NCI-H2227 treated with DMSO at 0.1 percent for 48 hours (cell line): ENCODE measurements around the gene SERINC1.
A peak's percentile ranks its signal among the peaks of the same experiment; 100 is the strongest.
"Not testable (repeated sequence)": the region's sequence is repeated elsewhere in the genome, so short reads cannot be mapped to it uniquely, and the experiment has no call there.

Source experiments
- DNase-seq: peaks from one replicate; lab custom pipeline; 2025; lab: John Stamatoyannopoulos, UW

SERINC1 gene

DNA sequence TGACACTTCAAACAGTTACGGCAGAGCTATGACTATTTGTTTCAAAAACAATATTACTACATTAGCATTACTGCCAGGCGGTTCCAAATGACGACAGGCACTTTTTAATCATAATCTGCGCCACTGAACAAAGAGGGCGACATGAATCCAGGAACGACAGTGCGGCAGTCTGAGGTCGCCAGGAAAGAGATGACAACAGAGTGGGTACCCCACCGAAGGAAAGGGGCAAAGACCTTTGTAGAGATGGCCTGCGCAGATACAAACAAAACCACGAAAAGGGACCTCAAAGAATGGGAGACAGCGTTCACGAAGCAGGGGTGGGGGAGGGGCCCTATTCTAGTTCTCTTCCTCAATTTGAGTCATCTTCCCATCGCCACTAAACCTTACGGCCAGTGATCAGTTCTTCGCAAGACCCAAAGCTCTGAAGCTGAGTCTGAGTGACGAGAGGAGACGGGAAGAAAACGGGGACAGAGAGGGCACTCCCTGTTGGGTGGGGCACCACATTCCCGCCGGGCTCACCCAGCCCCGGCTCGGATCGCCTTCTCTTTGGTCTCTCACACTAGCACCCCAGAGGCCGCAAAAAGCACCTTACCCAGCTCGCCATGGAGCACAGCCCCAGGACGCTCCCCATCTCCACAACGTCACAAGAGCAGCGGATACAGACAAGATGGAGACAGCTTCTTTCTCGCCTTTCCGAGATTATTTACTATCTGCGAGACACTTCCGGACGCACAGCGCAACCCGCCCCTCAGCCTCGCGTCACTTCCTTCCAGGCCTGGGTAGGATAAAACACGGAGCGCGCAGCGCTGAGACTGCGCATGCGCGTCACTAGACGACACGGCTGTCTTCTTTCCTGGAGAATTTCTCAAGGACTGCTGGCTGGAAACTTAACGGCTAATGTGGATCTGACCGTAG lies at the start of gene SERINC1:
Gene SERINC1, minus strand, starts transcription at position 701 of the 915 bp plus-strand sequence. Its CDS starts 70 bp downstream, at position 631.
- DNase-seq, result peak; percentile 83

DNA sequence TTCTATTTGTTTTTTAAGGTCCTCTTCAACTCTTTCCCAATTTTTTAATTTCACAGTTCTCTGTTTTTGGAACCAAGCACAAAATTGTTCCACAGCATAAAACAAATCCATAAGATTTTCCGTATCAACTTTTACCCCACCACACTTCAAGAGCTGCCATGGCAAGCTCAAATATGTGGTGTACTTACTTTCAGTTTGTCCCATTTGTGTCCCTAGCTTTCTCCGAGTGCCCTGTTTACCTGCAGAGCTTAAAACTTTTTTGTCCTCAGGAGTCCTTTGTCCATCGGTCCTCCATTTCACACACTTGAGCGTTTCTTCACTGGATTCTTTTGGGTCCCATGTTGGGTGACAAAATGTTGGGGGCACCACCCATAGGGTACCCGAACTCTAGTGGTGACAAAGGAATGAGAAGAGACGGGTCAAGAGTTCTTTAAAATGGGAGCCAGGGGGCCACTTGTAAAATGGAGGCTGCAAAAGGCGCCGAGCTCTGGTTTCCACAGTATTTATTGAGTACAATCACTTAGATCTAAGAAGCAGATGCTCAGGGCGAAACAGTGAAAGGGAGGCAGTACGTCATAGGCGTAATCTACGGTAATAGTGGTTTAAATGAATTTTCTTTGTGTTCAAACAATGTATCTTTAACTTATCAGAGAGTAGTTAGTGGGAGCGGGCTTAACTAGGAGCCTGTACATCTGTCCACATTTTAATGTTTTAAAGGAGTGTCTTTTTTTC lies 39.8 kb upstream of the SERINC1 start:
- no peak for DNase-seq

DNA sequence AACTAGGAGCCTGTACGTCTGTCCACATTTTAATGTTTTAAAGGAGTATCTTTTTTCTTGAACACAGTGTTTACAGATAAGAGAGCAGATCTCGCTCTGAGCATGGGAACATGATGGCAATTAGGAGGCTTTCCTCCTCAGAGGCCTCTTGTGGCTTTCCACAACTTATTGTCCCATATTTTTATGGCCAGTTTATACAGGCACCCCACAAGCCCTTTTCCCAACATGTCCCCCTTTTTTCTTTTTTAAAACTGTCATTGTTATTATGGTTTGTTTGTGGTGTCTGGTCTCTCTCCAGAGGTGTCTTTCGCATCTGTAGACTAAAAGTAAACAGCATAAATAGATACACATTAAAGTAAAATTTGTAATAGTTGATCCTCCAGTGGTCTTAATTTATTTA lies 33.6 kb upstream of the SERINC1 start:
- DNase-seq, result not testable (repeated sequence)

DNA sequence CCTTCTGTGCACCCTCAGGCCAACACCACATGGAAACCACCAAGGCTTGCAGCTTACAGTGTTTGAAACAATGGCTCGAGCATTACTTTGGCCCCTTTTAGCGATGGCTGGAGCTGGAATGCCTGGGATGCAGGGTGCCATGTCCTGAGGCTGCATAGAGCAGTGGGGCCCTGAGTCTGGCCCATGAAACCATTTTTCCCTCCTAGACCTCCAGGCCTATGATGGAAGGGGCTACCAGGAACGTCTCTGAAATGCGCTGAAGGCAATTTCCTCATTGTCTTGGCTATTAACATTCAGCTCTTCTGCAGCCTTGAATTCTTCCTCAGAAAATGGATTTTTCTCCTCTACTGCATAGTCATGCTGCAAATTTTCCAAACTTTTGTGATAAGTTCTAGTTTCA lies 29.9 kb upstream of the SERINC1 start:
- DNase-seq, result no peak

DNA sequence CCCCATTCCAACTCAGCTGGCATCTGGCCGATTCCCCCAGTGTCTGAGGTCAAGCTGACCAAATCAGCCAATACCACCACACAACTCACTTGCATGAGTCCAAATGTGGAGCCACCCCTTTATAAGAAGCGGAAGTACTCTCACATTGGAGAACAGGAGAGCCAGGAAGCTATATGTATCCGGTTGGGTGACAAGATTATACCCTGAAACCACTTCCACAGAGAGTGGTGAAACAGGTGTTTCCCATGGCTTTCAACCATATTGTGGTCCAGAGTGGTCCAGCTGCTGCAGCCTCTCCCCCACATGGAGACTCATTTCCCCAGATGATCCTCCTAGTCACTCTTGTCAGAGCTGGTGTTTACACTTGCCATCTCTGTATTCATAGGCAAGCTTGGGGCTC lies 24.0 kb upstream of the SERINC1 start:
- DNase-seq, result no peak

DNA sequence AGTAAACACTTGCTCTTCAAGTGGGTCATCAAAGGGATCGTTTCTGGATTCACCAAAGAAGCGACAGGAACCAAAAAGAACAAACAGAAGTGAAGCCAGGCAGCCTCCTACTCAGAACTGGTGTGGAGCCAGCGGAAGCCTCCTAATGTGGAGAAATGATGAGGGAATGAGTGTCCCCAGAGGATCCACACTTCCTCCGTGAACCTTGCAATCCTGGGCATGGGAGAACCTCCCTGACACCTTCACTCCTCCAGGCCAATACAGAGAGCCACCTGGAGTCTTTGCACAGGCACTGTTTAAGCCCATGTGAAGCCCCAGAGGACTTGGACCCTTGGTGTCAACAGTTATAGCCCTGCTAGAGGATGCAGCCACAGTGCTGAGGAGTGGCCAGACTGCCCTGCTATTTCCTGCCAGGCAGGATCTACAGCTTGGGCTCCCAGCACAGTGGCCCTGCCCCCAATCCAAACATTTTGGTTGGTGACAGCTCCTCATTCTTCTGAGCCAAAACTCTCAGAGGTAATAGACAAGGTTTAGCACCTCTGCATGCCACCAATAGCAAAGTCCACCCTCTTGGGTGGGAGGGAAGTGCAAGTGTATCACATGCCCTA lies 23.2 kb upstream of the SERINC1 start:
- no peak for DNase-seq

DNA sequence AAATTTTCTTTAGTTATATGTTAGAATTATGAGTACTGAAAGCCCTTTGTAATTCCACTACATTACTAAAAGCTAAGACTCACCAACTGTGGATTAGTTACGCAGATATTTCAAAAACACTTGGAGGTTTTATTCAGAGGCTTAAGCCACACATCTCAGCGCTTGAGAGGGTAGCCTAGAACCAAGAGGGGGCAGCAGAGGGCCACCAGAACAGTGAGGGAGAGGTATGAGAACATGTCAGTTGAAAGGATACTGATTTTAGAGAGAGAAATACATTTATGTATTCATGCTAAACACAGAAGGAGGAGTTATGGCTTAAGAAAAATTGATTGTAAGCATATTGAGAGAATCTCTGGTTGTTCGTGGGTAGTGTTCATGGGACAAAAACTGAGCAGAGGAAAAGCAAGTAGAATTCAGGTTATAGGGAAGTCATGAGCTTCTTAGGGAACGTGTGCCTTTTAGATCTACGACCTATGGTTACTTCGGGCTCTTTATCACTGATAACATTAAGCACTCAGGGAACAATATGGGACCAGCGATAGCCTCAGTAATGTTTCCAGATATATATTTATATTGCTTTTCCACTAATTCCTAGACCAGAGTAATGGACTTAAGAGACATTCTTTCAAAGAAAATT lies 20.4 kb upstream of the SERINC1 start:
- DNase-seq, result peak; percentile 58

DNA sequence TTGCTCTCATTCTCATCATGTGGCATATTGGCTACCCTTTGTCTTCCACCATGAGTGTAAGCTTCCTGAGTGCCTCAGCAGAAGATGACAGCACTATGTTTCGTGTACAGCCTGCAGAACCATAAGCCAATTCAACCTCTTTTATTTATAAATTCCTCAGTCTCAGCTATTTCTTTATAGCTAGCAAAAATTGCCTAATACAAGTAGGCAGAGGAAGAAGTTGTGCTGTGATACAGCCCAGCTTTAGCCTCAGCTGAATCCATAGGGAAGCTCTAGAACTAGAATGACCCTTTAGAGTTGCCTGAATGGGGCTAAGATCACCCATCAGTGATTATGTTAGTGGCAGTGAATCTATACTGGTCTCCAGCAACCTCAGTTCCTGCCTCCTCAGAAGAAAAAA lies 19.0 kb upstream of the SERINC1 start:
- no peak for DNase-seq

DNA sequence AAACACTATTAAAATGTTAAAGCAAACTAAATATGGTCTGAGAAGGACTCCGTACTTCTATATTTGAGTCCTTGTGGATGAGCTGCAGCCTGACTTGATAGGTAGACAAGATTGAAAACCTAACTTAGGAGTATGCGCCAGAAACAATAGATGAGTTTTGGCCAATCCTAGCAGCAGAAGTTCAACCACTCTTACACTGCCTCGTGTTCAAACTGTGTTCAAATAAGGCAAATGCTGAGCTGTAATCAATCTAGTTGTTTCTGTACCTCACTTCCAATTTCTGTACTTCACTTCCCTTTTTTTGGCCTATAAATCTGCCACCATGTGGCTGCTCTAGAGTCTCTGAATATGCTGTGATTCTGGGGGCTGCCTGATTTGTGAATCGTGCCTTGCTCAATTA lies 13.2 kb upstream of the SERINC1 start:
- no peak for DNase-seq

DNA sequence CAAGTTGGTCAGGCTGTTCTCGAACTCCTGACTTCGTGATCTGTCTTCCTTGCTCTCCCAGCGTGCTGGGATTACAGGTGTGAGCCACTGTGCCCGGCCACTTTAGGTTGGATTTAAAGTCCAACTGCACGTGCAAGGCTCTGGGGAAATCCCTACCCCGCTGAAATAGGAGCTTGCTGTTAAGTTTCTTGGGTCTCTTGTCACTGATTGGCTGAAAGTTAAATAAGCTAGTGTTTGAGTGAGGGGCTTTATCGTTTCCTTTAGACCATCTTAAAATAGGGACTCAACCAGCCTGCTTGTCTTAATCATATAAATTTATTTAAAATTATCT lies 11.1 kb upstream of the SERINC1 start:
- no peak for DNase-seq

DNA sequence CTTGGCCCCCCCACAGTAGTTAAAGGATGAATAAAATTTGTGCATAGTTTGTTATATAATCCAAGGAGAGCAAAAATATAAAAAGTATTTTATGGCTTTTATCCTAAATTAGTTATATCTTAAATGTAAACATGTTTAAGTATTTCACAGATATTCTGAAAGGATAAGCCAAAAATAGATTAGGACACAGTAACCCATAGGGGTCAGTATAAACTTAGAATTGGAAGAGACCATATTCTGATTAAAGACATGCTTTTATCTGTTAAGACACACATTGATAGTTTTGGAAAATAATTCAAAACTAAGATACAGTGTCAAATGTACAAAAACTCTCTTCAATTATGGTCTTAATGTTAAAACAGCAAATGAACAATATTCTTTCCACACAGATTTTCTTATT lies 4.5 kb upstream of the SERINC1 start:
- DNase-seq, result peak; percentile 4

DNA sequence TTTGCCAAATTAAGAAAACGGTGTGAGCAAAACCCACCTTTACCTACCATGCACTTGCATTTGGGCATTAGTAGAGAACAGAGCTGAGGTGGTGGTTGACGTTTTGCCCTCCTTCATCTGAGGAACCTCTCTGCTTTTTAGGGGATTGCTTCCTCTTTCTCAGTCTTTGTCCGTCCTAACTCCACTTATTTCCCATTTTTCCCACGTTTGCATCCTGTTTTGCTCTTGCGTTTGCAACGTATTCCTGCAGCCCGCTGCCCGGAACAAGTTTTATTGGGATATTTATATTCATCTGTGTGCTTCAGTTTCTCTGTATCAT lies 374 bp upstream of the SERINC1 start:
- DNase-seq, result no peak

DNA sequence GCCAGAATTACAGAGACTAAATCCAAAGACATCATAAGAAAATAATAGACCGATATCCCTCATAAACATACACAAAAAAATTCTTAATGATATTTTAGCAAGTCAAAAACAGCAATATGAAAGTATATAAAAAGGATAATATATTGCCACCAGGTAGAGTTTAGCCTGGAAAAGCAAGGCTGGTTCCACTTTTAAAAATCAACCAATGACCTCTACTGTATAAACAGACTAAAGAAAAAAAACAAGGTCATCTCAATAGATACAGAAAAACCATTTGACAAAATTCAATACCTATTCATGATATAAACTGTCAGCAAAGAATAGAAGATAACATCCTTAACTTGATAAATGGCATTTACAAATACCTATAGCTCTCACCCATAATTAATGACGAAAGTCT lies 9.7 kb downstream of the SERINC1 start:
- no peak for DNase-seq

DNA sequence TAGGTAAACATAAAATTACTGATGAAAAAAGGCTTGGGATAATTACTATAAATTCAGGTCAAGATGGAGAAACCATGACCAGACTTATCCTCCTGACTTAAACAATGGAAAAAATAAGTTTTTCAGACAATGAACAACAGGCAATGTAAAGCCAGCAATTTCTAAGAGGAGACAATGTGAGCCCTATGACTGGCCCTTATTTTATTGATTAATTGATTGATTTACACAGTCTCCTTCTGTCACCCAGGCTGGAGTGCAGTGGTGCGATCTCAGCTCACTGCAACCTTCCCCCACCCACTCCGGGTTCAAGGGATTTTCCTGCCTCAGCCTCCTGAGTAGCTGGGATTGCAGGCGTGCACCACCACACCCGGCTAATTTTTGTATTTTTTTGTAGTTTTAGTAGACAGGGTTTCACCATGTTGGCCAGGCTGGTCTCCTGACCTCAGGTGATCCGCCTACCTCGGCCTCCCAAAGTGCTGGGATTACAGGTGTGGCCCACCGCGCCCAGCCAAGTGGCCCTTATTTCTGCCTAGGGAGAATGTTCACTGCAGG lies 11.7 kb downstream of the SERINC1 start:
- DNase-seq, result not testable (repeated sequence)

DNA sequence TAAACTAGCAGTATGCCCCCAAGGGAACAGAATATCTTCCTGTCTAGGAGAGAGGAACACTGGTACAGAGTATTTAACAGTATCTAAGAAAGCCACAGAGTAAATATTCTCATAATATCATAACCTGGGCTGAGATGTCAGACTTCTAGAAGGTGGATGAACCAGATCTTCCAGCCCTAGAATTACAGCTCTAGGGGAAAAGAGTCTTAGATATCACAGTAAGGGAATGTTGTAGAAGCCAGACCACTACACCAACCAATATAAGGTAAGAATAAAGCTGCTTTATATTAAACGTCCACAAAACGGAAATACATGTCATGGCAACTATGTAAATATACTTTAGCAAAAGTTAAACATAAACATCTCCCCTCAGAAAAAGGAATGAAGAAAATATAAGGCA lies 12.4 kb downstream of the SERINC1 start:
- DNase-seq, result no peak

DNA sequence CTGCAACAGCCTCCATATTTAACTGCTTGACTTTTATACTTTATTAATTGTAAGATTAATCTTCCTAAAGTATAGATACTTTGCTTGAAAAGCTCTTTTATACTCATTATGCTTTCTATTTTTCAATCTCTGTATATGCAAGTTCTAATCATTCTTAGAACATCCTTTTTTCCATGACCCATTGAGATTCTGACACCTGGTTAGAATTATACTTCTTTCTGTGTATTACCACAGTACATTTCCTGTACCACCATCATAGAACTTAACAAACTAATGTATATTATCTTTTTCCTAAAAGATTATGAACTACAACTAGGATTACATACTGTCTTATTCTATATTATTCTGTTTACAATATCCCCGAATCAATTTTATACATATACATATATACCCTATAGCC lies 13.5 kb downstream of the SERINC1 start:
- DNase-seq, result no peak

DNA sequence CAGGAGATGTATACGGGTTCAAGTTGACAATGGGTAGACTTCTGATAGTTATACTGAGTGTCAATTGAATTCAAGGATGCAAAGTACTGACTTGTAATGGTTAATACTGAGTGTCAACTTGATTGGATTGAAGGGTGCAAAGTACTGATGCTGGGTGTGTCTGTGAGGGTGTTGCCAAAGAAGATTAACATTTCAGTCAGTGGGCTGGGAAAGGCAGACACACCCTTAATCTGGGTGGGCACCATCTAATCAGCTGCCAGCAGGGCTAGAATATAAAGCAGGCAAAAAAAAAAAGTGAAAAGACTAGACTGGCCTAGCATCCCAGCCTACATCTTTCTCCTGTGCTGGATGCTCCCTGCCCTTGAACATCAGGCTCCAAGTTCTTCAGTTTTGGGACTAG lies 16.5 kb downstream of the SERINC1 start:
- DNase-seq, result not testable (repeated sequence)

DNA sequence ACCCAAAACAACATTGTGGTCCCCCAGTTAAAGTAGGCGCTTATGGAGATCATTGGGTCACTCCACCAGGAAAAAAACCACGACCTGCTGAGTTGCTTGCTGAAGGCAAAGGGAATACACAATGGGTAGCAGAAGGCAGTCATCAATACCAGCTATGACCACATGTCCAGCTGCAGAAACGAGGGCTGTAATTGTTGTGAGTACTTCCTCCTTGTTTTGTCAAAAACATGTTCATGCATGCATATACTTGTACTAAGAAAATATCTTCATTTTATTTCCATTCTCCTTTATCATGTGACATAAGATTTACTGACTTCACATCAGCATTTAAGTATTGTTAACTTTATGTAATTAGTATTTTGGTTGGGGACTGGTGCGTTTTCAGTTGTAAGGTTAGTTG lies 16.9 kb downstream of the SERINC1 start:
- no peak for DNase-seq

DNA sequence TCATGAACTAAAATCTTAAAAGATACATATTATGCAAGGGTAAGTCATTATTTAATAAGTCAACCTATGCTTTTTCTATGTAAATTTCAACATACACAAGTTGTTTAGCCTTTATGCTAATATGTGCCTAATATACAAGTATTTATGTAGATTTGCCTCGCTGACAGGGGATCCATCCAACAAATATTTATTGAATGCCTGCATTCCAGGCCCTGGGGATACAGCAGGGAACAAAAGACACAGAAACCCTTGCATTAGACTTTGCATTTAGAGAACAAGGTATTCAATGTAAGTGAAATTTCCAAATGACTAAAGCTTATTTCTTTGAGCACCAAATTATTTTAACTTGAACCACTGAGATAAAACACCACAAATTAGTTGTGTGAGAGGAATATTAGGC lies 19.1 kb downstream of the SERINC1 start:
- DNase-seq, result no peak

DNA sequence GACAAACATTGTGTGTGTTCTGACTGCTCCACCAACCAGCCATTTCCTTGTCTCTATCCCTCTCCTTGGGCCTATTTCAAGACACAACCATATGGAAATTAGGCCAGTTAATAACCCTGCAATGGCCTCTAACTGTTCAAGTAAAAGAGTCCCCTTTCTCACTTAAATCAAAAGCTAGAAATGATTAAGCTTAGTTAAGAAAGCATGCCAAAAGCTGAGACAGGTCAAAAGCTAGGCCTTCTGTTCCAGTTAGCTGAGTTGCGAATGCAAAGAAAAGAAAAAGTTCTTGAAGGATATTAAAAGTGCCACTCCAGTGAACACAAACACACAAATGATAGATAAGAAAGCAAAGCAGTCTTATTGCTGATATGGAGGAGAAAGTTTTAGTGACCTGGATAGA lies 22.5 kb downstream of the SERINC1 start:
- DNase-seq, result no peak

DNA sequence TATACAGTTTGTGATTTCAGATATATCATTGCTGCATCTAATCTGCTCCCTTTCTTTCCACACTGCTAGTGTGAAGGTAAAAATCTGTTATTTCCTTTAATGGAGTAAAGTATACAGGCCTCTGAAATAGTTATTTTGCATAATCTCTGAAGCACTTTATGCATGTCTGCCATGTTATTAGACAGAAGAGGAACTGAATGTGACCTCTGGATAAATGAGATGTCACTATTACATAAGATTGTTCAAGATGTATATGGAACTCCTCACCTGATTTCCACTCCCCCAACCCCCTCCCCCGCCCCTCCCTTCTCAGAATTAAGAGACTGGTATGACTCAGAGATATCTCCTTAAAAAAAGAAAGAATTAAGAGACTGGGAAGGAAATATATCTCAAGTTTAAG lies 26.3 kb downstream of the SERINC1 start:
- DNase-seq, result no peak

DNA sequence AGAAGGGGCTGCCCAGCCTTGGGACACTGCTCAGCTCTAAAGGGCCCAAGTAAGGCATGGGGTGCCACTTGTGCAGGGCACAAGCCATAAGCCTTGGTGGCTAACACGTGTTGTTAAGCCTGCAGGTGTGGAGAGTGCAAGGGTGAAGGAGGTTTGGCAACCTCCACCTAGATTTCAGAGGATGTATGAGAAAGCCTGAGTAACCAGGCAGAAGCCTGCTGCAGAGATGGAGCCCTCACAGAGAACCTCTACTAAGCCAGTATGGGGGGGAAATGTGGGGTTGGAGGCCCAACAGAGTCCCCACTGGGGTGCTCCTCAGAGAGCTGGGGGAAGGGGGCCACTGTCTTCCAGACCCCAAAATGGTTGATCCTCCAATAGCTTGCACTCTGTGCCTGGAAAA lies 32.6 kb downstream of the SERINC1 start:
- DNase-seq, result no peak
